ENCODE results near the gene POLR2H. TPM values are rescaled to one million over a fixed set of nuclear protein-coding genes. Genes with fewer than 3 reads are reported as not detected.

Gene POLR2H
- total RNA-seq, 1 donor from 2014 or later: 97.7 TPM

DNA sequence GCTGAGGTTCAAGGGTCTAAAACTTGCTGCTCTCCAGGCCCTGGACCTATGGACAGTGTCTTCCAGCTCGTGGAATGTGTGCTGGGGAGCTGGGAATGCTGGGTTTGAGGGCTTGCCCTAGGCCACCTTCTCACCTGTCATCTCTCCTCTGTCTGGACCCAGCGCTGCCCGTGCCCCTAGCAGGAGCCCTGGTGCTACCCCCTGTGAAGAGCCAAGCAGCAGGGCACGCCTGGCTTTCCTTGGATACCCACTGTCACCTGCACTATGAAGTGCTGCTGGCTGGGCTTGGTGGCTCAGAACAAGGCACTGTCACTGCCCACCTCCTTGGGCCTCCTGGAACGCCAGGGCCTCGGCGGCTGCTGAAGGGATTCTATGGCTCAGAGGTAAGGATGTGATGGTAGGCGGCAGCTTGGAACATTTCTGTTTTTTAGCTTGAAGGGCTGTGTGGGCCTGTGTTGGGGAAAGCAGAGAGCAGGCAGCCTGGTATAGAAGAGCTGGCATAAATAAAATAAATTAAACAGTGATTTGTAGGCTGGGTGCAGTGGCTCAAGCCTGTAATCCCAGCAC is 23.4 kb downstream of the POLR2H start:
- DNase-seq (ENCODE audit: extremely low read depth, low read depth, low spot score): no peak

DNA sequence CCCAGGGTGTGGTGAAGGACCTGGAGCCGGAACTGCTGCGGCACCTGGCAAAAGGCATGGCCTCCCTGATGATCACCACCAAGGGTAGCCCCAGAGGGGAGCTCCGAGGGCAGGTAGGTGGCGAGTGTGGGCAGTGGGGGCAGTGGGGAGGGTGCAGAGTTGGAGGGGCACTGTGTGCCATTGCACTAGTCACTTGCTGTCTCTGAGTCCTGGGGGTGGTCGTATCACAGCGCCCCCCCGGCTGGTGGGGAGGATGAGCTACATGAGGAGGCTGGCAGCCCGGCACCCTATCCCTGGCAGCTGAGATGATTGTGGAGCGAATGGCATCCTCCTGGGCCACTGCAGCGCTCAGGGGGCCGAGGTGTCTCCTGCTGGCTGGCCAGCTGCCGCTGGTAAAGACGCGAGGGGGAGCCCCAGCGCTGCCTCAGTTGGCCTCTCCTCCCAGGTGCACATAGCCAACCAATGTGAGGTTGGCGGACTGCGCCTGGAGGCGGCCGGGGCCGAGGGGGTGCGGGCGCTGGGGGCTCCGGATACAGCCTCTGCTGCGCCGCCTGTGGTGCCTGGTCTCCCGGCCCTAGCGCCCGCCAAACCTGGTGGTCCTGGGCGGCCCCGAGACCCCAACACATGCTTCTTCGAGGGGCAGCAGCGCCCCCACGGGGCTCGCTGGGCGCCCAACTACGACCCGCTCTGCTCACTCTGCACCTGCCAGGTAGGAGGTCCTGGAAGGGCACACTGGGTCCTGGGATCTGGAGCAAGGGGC is 24.7 kb downstream of the POLR2H start:
- no peak for DNase-seq (ENCODE audit: extremely low read depth, low read depth, low spot score)

DNA sequence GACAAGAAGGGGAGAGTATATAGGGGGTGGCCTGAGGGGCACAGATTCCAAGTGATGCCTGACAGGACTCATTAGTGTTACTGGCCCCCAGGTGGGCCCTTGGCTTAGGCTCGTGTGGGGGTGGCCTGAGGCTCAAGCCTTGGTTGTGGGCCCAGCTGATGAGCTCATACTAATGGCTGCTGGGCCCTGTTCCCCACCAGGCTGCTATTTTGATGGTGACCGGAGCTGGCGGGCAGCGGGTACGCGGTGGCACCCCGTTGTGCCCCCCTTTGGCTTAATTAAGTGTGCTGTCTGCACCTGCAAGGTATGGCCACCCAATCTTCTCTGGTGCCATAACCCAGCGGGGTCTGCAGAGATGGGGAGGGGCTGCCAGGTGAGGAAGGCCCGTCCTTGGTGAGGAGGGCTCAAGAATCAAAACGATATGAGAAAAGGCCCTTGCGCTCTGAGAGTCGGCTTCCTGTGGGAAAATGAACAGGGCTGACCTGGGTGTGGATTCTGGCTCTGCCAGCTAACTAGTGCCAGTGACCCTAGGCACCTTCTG is 25.7 kb downstream of the POLR2H start:
- DNase-seq (ENCODE audit: extremely low read depth, low read depth, low spot score): no peak

DNA sequence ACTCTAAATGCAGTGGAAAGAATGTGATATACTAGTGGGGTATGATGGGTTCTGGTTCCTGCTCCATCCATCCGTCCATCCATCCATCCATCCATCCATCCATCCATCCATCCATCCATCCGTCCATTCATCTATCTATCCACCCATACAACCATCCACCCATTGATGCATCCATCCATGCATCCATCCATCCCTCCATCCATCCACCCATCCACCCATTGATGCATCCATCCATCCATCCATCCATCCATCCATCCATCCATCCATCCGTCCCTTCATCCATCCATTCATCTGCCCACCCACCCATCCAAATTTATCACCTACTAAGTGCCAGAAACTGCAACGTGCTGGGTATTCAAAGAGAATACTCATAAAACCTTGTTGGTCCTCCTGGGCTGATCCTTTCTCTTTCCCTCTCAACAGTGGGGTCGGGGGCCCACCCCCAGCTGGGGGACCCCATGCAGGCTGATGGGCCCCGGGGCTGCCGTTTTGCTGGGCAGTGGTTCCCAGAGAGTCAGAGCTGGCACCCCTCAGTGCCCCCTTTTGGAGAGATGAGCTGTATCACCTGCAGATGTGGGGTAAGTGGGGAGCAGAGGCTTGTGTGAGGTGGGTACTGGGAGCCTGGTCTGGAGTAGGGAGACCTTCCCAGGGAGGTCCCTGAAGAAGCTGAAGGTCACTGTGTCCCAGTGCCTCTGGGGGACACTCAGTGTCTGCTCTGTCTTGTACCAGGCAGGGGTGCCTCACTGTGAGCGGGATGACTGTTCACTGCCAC is 26.8 kb downstream of the POLR2H start:
- DNase-seq (ENCODE audit: extremely low read depth, low read depth, low spot score): no peak

DNA sequence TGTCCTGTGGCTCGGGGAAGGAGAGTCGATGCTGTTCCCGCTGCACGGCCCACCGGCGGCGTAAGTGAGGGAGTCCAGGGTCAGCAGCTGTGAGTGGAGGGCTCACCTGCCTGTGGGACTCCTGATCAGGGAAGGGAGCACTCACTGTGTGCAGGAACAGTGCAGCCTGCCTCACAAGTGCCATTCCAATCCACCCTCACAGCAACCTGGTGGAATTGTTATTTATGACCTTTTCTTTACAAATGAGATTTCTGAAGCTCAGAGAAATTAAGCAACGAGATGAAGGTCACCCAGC is 27.4 kb downstream of the POLR2H start:
- DNase-seq (ENCODE audit: extremely low read depth, low read depth, low spot score): no peak

DNA sequence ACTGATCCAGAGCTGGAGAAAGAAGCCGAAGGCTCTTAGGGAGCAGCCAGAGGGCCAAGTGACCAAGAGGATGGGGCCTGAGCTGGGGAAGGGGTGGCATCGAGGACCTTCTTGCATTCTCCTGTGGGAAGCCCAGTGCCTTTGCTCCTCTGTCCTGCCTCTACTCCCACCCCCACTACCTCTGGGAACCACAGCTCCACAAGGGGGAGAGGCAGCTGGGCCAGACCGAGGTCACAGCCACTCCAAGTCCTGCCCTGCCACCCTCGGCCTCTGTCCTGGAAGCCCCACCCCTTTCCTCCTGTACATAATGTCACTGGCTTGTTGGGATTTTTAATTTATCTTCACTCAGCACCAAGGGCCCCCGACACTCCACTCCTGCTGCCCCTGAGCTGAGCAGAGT is 27.9 kb downstream of the POLR2H start:
- DNase-seq (ENCODE audit: extremely low read depth, low read depth, low spot score): no peak

DNA sequence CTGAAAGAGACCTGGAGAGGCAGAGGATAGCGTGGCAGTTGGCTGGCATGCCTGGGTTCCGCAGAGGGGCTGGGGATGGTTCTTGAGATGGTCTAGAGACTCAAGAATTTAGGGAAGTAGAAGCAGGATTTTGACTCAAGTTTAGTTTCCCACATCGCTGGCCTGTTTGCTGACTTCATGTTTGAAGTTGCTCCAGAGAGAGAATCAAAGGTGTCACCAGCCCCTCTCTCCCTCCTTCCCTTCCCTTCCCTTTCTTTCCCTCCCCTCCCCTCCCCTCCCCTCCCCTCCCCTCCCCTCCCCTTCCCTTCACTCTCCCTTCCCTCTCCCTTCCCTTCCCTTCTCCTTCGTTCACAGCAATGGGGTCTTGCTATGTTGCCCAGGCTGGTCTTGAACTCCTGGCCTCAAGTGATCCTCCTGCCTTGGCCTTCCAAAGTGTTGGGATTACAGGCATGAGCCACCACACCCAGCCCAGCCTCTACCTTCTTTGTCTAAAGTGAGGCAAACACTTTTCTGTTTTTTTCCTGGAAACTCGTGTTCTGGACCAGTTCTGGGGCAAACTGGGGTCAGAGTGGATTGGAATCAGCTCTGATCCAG is 28.5 kb downstream of the POLR2H start:
- DNase-seq (ENCODE audit: extremely low read depth, low read depth, low spot score): no peak

DNA sequence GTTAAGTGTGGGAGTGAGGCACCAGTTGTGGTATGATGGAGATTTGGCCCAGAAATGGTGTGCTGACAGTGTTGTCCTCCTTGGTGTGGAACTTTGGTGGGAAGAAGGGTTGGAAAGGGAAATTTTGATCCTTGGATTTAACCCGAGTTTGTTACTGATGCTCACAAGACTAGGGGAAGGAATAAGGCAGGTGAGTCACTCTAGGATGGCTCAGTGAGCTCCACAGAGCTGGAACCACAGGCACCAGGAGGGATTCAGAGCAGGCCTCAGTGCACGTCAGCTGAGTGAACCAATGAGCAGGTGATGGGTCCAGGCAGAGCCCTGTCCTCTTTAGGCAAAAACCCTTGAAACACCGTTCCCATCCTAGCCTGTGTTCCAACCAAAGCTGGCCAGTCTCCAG is 29.8 kb downstream of the POLR2H start:
- DNase-seq (ENCODE audit: extremely low read depth, low read depth, low spot score): no peak

DNA sequence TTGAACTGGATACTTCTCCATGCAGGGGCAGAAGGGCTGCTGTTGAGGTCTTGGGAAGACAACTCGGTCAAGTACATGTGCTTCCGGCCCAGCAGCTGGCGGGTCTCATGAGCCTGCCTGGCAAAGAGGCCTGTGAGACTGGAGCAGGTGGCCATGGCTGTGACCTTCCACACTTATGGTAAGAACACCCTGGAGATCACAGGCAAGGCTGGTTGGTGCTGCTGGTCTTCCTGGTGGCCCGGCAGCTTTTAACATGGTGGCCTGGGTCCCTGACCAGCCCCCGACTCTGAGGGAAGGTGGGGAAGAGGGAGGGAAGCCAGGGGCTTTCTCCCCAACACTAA is 33.8 kb downstream of the POLR2H start:
- no peak for DNase-seq (ENCODE audit: extremely low read depth, low read depth, low spot score)

DNA sequence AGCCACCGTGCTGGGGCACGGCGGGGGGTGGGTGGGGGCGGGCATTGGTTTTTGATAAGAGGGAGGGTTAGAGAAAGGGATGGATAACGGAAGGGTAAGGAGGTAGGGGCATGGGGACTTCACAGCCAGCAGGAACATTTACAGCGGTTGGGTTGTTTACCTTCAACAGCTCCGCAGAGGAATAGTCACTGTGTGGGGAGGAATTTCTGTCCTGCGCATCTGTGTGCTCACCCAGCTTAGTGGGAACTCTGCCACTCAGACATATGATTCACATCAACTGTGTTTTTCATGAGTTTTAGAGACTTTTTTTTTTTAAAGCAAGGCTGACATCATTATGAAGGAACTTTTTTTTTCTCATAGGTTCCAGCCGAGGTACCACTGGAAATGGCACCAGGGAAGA is 37.9 kb downstream of the POLR2H start:
- DNase-seq (ENCODE audit: extremely low read depth, low read depth, low spot score): no peak

DNA sequence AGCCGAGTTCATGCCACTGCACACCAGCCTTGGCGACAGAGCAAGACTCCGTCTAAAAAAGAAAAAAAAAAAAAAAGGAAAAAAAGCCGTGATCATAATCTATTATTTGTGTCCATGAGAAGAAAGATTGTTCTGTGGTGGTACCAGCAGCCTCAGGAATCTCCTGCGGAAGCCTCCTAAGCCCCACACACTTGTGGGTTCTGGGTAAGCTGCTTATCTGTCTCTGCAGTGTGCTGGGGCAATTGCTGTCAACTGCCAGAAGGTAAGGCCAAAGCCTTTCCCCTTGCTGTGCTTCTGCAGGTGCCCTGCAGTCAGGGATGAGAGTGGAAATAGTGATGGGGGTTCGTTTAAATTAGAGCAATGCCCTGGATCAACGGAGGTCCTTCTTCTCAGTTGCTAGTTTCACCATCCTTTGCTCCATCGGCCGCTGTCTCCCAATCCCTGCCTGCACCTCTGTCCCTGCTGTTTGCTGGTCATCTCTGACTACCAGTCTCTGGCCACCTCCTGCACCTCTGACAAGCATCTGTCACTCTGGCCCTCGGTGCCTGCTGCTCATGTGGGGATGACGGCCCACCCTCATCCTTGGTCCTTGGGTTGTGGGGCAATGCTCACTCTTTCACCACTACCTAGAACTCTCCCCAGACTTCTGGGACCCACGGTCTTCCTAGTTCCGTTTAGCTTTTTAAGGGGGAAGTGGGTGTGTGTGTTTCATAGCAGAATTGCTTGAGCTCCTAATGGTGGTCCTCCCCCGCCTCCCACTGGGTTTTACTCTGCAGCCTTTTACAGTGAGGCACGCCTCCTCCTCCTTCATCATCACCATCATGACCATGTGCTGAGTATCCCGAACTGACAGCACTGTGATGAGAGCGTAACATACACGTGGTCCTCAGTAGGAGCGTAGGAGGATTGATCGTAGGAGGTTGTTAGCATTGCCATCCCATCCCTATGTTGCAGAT is 43.8 kb downstream of the POLR2H start:
- no peak for DNase-seq (ENCODE audit: extremely low read depth, low read depth, low spot score)

DNA sequence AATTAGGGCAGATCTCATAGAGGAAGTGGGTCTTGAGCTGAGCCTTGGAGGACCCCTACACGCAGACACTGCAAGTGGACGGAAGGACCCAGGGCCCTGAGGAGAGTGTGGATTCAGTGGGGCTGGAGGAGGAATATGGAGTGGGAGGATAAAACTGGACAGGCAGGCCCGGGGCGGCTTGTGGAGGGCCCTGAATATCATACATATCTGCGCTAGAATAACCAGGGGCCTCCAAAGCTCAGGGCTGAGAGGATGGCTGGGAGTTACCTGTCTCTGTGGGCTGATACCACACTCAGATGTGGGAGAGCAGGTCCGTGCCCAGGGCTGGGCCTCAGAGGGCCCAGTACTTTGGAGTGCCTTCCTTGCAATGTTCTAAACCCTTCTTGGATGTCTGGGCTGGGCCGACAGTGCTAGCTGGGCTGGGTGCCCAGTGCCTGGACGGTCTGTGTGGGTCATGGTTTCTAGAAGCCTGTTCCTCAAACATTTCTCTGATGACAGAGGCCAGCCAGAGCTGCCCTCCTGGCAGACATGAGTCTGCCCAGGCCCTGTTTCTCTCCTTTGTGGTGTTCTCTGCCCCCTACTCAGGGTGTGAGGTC is 47.9 kb downstream of the POLR2H start:
- no peak for DNase-seq (ENCODE audit: extremely low read depth, low read depth, low spot score)

DNA sequence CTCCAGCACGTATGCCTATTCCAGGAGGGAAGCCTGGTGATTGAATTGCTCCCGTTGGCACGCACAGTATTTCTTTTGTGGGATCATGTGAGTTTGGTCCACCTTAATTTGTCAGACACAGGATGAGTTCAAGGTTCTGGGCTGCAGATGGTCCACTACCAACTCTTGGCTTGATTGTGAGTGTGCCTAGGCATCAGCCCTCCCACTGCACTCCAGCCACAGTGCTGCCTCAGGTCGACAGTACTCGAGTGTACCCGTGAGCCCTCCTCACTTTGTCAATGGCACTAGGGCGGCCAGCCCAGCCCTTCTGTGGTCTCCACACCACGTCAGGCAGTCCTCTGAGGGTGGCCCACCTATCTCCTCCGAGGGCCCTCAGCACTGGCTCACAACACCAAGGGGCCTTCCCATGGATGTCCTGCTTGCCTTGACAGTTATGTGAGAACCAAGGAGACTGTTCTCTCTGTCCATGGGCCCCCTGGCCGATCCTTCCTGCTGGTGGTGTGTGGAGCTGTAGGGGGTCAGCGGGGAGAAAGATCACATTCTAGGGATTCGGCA is 48.5 kb downstream of the POLR2H start:
- no peak for DNase-seq (ENCODE audit: extremely low read depth, low read depth, low spot score)

DNA sequence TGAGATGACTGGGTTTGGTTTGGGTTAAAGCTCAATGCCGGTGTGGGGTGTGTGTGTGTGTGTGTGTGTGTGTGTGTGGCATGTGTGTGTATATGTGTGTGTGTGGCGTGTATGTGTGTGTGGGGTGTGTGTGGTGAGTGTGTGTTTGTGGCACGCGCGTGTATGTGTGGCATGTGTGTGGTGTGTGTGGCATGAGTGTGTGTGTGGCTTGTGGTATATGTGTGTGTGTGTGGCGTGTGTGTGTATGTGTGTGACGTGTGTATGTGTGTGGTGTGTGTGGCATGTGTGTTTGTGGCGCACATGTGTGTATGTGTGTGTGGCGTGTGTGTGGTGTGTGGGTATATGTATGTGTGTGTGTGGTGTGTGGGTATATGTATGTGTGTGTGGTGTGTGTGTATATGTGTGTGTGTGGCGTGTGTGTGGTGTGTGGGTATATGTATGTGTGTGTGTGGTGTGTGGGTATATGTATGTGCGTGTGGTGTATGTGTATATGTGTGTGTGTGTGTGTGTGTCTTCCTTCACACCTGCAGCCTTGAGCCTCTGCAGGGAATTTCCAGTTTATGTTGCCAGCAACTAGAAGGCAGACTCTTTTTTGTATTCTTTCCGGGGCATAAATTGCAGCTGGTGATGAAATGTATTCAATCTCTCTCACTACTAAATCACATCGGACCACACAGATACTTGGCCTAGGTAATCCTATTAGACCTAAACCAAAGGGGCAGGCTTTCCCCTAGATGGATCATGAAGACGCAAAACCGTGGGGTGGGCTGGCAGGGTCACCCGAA is 53.1 kb downstream of the POLR2H start:
- no peak for DNase-seq (ENCODE audit: extremely low read depth, low read depth, low spot score)

DNA sequence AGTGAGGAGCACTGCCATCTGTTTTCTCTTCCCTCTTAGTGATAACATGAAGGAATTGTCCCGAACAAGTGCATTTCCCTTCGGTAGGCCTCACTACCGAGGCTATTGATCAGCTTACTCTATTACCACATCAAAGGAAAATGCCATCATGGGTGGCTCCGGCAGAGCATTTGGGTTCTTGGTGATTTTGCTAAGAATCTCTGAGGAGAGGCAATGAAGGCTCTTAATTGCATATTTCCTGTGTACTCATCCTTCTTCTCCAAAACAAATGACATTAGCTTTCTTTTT is 53.6 kb downstream of the POLR2H start:
- no peak for DNase-seq (ENCODE audit: extremely low read depth, low read depth, low spot score)

DNA sequence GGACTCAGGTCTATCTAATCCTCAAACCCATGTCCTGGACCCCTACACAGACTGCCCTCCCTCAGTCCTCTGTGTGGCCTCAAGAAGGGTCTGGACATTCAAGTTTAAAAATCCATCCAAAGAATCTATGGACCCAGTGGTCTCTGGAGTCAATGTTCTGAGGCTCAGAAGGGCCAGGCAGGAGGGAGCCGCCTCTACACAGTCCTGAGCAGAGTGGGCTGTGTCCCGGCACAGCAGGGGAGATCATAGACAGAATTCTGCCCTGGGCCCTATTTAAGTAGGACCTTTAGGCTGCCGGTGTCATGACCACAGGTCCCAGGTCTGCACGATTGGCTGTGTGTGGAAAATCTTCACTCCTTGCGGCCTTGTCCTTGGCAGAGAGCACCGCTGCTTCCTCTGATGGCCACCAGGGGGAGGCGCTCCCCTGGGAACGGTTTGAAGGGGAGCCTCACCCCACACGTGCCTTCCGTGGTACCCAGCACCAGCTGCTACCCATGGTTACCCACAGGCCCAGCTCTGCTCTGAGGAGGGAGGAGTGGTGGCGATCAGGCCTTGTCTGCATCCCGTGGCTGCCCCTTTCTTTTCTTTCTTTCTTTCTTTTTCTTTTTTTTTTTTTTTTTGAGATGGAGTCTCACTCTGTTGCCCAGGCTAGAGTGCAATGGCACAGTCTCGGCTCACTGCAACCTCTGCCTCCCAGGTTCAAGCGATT is 56.3 kb downstream of the POLR2H start:
- DNase-seq (ENCODE audit: extremely low read depth, low read depth, low spot score): no peak

Measured in glomerular endothelial cell (primary cell).